Body of pancreas (tissue), 4 donors: ENCODE measurements around the gene ADAM33.

Source experiments
- POLR2A ChIP-seq, 3 donors: fragments of 450-650 bp; IDR thresholded peaks; one replicate each; pipeline ENCODE4 v1.6.1; 2016; ENCODE audit warnings: antibody characterized with exemption in 3 of 3, mild to moderate bottlenecking in 2 of 3
- TF ChIP-seq, protein P1 (sequence below), 7 experiments: fragments of 450-650 bp in 4 of 7; fragments of 200-600 bp in 3 of 7; sonication (generic) in 3 of 7; IDR thresholded peaks; one replicate each; pipeline ENCODE4 v1.5.1; 2016 to 2019; ENCODE audit warnings: antibody characterized with exemption in 7 of 7

DNA sequence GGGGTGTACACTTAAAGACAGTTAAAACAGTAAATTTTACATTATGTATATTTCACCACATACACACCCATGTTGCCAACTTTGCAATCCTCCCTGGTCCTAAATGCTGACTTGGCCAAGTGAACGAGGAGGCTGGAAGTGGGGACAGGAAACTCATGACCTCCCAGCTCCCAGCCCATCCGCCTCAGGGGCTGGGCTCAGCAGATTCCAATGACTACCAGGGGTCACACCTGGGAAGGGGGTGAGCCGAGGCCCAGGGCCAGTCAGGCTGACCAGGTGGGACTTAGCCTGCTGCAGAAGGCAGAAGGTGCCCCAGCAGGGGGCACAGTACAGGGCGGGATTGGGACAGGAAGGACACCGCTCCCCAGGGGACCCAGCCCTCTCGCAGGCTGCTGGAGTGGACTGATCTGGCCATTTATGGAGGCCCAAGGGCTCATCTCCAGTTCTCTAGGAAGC is 28.2 kb upstream of the ADAM33 start:
- TF ChIP-seq, protein P1, sequence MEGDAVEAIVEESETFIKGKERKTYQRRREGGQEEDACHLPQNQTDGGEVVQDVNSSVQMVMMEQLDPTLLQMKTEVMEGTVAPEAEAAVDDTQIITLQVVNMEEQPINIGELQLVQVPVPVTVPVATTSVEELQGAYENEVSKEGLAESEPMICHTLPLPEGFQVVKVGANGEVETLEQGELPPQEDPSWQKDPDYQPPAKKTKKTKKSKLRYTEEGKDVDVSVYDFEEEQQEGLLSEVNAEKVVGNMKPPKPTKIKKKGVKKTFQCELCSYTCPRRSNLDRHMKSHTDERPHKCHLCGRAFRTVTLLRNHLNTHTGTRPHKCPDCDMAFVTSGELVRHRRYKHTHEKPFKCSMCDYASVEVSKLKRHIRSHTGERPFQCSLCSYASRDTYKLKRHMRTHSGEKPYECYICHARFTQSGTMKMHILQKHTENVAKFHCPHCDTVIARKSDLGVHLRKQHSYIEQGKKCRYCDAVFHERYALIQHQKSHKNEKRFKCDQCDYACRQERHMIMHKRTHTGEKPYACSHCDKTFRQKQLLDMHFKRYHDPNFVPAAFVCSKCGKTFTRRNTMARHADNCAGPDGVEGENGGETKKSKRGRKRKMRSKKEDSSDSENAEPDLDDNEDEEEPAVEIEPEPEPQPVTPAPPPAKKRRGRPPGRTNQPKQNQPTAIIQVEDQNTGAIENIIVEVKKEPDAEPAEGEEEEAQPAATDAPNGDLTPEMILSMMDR (IDR thresholded peaks at IDR 0.05): no peak
- no peak for TF ChIP-seq POLR2A (IDR thresholded peaks at IDR 0.05)
